ENCODE data around the gene PTPN1. TPM values are rescaled to one million over a fixed set of nuclear protein-coding genes. Genes with fewer than 3 reads are reported as not detected.
"Not testable (repeated sequence)": the region's sequence is repeated elsewhere in the genome, so short reads cannot be mapped to it uniquely, and the experiment has no call there.

The PTPN1 gene
- total RNA-seq, 1 donor from 2014 or later: 65.9 TPM

- intact Hi-C loops (cut with micrococcal nuclease): no loop called here
These were observed 76.5 kb downstream of the PTPN1 start for GRCh38 chr20:50586531-50587232.

GRCh38 chr20:50587291-50587961, 77.2 kb downstream of the PTPN1 start:
- intact Hi-C loops (cut with micrococcal nuclease): no loop called here

GRCh38 chr20:50588034-50588736, 78.0 kb downstream of the PTPN1 start:
- intact Hi-C loops (cut with micrococcal nuclease): loop anchor here (1.0 to 2.0 kb wide), 2 partner anchors 110 to 159 kb away; no protein-coding TSS in a partner anchor

- intact Hi-C loops (cut with micrococcal nuclease): loop anchor here (2.0 kb wide), 1 partner anchor 157 kb away; no protein-coding TSS in a partner anchor
These were observed 79.6 kb downstream of the PTPN1 start for GRCh38 chr20:50589548-50590347.

GRCh38 chr20:50590348-50590664, 80.1 kb downstream of the PTPN1 start:
- intact Hi-C loops (cut with micrococcal nuclease): no loop called here

- intact Hi-C loops (cut with micrococcal nuclease): no loop called here
These were observed 81.2 kb downstream of the PTPN1 start for GRCh38 chr20:50591233-50591852.

GRCh38 chr20:50592282-50593004, 82.3 kb downstream of the PTPN1 start:
- intact Hi-C loops (cut with micrococcal nuclease): no loop called here

- intact Hi-C loops (cut with micrococcal nuclease): no loop called here
These were observed 82.8 kb downstream of the PTPN1 start for GRCh38 chr20:50593005-50593335.

- intact Hi-C loops (cut with micrococcal nuclease): no loop called here
These were observed 84.0 kb downstream of the PTPN1 start for GRCh38 chr20:50594231-50594590.

GRCh38 chr20:50594591-50595432, 84.6 kb downstream of the PTPN1 start:
- intact Hi-C loops (cut with micrococcal nuclease): no loop called here

- intact Hi-C loops (cut with micrococcal nuclease): no loop called here
These were observed 85.3 kb downstream of the PTPN1 start for GRCh38 chr20:50595433-50595895.

- intact Hi-C loops (cut with micrococcal nuclease): no loop called here
These were observed 86.0 kb downstream of the PTPN1 start for GRCh38 chr20:50595988-50596693.

GRCh38 chr20:50596694-50597021, 86.5 kb downstream of the PTPN1 start:
- intact Hi-C loops (cut with micrococcal nuclease): no loop called here

GRCh38 chr20:50597406-50597969, 87.3 kb downstream of the PTPN1 start:
- intact Hi-C loops (cut with micrococcal nuclease): no loop called here

GRCh38 chr20:50598074-50598473, 87.9 kb downstream of the PTPN1 start:
- intact Hi-C loops (cut with micrococcal nuclease): no loop called here

- intact Hi-C loops (cut with micrococcal nuclease): not testable (repeated sequence)
These were observed 88.6 kb downstream of the PTPN1 start for GRCh38 chr20:50598768-50599167.

- intact Hi-C loops (cut with micrococcal nuclease): no loop called here
These were observed 90.2 kb downstream of the PTPN1 start for GRCh38 chr20:50600281-50600895.

All from T-helper 1 cell treated with Interleukin-12 subunit alpha and Interleukin-12 subunit beta and Interleukin-4 antibody, amounts not matched to agents 30 ng/mL and 1 ng/mL, for 36 hours (primary cell).